SW 1271 (cell line): ENCODE results near the gene TSPO2.
A peak's percentile ranks its signal among the peaks of the same experiment; 100 is the strongest.

Experiments
- DNase-seq, 2 experiments: peaks; one replicate each; lab custom pipeline; 2025; lab: John Stamatoyannopoulos, UW

Gene TSPO2

DNA sequence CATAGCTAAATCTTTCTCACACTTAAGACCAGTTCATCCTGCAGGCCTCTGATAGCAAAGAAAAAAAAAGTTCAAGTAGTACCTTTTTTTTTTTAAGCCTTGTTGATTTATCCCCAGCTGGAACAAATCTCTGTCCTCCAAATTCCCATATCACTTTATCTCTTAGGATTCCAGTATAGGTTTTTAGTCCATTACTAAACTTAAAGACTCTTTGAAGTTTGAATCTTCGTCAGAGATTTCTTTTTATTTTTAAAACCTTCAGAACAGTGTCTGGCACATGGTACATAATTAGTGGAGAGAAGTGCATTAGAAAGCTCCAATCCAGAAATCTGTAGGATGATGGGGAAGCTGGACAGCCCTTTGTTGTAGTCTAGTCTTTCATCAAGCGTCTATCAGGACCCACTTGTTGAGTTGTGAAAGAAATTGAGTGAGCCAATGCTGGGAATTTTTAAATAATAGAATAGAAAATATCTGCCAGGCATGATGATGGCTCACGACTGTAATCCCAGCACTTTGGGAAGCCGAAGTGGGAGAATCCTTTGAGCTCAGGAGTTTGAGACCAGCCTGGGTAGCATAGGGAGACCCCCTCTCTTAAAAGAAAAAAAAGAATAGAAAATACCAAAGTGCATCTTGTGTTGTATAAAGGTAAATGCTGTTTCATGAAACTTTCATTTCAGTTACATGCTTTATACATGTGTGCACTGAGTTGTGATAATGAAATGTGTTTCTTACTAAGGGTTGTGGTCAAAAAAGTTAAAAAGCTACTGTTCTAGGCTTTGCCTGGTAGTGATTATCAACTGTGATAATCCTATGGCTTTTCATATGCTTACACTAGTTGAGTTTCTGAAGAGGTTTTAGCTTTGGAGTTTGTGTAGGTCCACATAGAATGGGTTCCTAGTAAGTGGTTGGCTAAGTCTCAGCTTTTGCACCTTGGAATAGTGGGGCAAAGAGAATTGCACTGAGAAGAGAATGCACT lies 33.7 kb downstream of the TSPO2 start:
- DNase-seq, result no peak

GRCh38 chr6:41077536-41077935 lies 35.3 kb downstream of the TSPO2 start:
- DNase-seq, result no peak

DNA sequence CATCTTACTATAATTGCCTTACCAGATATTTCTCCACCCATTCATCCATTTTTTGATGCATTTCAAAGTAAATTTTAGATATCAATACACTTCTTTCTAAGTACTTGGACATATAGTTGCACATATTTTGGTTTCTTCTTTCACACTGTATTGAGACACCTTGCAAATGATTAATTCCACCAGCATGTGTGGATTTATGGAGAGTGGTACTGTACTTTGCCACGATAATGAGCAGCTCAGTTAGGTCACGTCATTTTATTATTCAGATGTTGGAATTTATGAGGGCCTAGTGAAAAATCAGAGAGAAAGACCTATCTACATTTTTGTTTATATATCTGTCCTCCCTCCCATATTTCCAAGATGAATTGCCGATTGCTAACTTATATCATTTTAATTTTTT lies 35.8 kb downstream of the TSPO2 start:
- no peak for DNase-seq

- no peak for DNase-seq
Measured at GRCh38 chr6:41079080-41079479, 36.8 kb downstream of the TSPO2 start.

- DNase-seq, result no peak
Measured at GRCh38 chr6:41080621-41081020, 38.4 kb downstream of the TSPO2 start.

DNA sequence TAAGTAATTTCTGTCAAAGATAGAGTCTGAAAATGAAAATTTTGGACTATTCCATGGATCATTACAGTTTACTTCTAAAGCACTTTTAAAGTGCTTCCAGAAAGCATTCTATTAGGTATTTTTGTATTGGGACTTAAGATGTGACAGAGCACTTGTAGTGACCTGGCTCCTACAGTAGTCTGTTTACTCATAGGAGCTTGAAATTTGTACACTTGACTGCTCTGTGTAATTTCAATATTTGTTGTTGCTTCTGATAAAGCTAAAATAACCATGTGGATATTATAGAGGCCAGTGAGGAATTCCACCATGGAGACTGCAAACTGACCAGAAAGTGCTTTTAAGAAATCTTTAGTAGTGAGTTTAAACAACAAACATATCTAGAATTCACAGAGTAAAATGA lies 40.8 kb downstream of the TSPO2 start:
- no peak for DNase-seq

DNA sequence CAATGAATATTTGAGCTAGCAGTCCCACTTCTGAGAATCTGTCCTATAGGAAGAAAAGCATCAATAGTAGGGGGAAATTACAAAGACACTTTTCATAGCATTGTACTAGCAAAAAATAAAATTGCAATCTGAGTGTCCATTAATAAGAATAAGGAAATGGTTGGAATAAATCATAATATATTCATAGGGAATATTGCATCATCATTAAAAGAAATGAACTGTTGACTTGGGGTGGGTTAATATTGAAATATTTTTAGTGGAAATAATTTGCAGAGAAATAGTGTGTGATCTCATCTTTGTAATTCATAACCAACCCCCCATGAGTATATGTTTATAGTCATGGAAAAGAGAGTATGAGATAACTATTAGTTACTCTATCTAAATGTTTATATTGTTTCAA lies 42.9 kb downstream of the TSPO2 start:
- DNase-seq, result no peak

DNA sequence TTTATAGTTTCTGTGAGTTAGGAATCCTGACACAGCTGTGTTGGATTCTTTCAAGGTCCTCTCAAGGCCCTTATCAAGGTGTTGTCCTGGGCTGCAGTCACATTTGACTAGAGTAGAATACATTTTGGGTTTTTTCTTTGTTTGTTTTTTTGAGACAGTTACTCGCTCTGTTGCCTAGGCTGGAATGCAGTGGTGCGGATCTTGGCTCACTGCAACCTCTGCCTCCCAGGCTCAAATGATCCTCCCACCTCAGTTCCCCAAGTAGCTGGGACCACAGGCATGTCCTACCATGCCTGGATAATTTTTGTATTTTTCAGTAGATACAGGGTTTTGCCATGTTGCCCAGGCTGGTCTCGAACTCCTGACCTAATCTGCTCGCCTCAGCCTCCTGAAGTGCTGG lies 46.2 kb downstream of the TSPO2 start:
- no peak for DNase-seq

DNA sequence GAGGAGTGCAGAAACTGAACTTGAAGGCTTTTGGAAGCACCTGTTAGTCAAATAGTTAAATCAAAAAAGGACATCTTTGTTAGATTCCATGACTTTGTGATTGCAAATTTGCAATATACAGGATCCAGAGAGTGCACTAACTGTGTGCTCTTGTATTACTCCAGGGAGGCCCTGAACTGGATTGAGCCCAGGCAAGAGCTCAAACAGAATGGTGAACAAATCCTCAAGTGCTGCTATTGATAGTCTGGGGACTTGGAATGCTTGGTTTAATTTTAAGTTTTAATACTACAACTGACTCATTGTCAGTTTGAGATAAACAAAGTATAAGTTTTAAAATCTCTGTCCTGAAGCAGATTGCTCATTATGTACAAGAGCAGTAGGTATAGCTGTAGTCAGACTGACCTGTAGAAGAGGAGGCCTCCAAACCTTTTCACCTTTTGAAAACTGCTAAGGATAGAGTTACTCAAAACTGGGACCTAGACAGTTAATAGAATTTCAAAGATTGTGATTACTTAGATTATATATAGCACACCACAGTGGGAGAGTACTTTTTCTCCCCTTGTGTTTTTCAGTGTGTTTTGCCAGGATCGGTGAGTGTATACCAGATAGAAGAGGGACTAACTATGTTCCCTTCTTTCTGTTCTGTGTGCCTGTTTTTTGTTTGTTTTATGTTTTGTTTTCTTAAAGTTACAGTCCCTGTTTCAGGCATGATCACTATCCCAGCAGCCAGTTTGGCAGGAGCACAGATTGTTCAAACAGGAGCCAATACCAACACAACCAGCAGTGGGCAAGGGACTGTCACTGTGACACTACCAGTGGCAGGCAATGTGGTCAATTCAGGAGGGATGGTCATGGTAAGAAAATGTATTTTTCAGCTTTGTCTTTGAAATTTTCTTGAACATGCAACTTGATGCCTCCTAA lies 48.8 kb downstream of the TSPO2 start:
- no peak for DNase-seq

GRCh38 chr6:41092421-41093140 lies 50.3 kb downstream of the TSPO2 start:
- DNase-seq, result peak in 1 of 2 experiments; percentile 31

DNA sequence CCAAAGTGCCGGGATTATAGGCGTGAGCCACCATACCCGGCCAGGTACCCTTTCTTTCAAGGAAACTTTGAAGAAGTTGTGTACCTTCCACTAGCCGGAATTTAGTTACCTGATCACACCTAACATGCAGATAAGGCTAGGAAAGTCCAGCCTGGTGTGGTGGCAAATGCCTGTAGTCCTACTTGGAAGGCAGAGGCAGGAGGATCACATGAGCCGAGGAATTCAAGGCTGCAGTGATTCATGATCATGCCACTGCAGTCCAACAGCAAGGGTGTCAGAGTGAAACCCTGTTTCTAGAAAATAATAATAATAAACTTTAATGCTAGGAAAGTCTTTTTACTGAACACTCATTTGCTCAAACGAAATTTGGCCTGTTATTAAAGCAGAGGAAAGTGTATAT lies 51.5 kb downstream of the TSPO2 start:
- no peak for DNase-seq
